ENCODE results near the gene ADAMTS9.

ADAMTS9 gene

DNA sequence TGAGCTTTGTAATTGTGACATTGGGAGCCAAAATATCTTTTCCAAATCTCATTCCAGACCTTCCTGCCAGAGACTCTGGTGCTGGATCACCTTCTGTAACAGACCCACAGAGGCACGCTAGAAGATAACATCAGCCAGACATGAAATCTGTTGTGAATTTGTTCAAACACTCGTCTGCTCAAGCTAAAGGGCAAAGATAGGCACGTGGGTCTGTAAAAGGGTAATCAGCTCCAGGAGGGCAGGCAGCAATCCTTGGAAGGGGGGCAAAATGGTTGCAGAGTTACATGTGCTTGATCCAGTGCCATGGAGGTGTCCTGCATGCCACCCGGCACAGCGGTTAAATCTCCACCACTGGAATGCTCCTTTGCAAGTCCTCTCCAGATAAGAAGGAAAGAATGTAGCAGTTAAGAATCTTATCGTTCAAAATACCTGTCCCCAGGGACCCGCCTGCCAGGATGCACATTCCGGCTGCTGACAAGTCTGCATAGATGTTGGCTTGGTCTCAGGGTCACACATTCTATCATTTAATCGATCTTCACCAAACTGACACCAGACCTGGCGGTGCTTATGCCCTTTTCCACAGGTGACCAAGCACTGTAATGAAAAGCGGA, 74.8 kb downstream of the ADAMTS9 start:
- DNase-seq, result no peak

- DNase-seq, result no peak
These were observed 75.5 kb downstream of the ADAMTS9 start for GRCh38 chr3:64612082-64612860.

DNA sequence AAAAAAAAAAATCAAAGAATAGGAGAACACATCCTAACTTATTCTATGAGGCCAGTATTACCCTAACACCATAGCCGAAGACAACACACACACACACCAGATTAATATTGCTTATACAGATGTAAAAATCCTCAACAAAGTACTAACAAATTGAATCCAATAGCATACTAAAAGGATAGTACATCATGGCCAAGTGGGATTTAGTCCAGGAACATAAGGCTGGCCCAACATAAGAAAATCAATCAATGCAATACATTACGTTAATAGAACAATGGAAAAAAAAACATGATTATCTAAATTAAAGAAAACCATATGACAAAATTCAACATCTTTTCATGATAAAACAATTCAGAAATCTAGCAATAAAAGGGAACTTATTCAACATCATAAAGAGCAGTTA, 79.1 kb downstream of the ADAMTS9 start:
- DNase-seq, result no peak

- DNase-seq, result no peak
These were observed 80.7 kb downstream of the ADAMTS9 start for GRCh38 chr3:64607032-64607551.

GRCh38 chr3:64604313-64604712, 83.5 kb downstream of the ADAMTS9 start:
- DNase-seq, result no peak

DNA sequence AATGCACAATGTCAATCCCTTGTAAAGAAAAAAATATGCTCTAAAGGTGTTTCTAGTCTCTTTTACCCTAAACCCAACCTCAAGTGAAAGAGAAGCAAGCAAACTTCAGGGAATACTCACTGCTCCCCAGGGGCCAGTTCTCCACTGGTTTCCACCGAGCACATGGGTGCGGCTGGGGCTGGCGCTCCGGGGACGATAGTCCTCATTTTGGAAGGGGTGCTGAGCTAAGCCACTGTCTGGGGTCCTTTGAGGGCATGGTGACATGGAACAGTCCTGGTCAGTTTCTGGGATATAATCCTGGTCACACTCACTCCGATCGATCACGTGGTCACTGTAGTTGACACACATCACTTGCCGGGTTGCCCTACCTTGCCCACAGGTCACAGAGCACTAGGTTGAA, 86.0 kb downstream of the ADAMTS9 start:
- no peak for DNase-seq

DNA sequence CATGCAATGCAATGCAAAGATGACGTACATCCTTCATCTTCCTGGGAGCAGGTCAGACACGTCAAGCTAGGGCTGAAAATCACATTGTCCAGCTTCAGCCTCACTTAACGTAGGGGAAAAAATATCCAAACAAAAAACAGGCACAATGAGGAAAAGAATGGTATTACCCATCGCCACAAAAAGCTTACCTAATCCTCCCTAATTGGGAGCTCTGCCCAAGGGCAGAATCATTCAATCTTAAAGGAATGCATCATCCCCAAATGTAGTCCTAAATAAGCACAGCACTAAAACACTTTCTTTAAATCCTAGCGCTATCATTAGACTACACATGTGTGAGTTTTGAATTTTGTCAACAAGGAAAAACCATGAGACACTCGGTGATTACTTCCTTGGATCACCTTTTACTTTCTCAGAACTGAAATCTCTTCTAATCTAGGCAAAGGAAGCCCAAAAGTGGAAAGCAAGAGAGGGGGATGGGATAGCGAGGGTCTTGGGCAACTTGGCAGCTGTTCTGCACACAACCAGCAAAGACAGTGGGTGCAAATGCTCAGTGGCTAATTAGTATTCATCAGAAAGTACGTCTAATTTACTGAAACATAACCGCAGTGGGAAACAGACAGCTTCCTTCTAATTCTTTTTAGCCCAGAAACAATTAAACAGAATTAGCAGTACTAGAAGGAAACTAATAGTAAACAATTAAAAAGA, 87.4 kb downstream of the ADAMTS9 start:
- no peak for DNase-seq

GRCh38 chr3:64599651-64600050, 88.1 kb downstream of the ADAMTS9 start:
- peak in 2 of 3 experiments; percentile 6 to 36 for DNase-seq

- DNase-seq, result no peak
These were observed 92.5 kb downstream of the ADAMTS9 start for GRCh38 chr3:64595253-64595694.

DNA sequence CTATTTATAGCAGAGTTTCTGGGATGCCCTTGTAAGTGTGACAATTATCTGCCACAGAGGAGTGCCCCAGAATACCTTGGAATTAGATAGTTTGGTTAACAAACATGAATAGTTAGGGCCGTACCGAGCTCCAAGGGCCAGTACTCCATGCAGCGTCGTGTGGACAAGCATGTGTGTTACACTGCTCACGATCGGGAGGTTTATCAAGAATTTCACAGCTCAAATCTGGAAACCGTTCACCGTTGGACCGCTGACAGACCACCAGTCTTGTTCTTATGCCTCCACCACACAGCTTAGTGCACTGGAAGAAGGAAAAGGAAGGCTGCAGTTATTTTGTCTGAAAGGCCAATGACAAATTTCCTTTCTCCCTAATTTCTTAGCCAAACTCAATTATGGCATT, 93.7 kb downstream of the ADAMTS9 start:
- DNase-seq, result no peak

DNA sequence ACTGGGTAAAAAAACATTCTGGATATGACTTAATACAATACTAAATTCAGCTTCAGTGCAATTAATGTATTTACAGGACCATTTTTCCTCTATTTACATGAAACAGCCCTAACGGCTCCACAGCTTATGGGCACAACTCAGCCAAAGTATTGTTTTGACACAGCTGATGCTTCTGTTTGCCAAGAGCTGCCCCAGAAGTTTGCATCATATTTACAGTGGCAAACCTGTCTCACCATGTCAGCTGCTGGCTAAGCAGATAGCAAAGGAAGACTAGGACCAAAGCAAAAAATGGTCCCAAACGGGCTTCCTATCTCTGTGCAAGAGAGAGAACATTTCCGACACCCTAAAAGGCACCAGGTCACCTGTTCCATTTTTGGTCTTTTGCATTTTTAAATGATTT, 94.5 kb downstream of the ADAMTS9 start:
- peak in 1 of 3 experiments; percentile 17 for DNase-seq

DNA sequence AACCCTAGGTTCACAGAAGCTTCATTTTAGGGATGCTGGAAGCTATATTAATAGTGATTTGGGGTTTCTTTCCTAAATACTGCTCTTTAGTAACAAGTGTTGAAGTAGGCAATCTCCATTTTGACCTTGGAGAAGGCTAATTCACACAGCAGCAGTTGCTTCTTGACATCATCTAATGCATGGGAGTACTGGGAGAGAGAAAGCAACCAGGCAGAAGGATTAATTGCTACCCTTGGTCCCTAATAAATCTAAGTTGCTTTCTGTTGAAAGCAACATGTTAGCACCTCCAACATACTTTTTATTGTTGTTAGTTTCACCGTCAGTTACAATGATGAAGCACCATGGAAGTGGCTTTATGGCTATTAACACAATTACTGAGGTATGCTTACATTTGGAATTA, 96.2 kb downstream of the ADAMTS9 start:
- peak in 2 of 3 experiments; percentile 6 to 62 for DNase-seq

DNA sequence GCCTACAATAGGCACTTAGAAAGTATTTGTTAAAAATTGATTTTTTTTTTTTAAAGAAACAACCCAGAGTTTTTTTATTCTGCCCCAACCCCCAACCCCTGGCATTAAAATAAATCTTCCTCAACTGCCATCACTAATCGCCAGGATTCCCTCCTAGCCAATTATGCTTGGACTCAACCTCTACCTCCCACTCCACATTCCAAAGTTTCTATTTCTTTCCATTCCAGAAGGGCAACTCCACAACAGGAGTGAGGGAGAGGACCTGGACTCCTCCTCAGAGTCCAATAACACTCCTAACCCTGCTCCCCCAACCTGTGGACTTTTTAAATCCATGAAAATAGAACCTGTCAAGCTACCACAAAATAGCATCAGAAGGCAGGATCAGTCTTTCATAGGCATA, 99.4 kb downstream of the ADAMTS9 start:
- DNase-seq, result no peak

DNA sequence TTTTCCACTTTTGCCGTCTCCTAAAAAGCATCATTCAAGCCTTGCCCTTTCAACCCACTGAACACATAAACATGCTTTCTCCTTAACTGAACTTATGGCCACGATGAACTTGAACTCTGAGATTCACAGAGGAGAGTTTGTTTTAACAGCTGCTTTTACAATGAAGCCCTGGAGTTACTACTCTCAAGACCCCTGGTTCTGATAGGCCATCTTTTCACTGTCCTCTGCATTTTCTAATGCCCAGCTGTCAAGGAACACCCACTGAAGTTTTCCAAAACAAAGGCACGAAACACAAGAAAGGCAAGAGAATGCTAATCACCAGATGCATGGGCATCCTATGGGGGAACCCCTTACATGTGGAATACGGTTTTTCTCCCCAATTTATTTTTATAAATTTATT, 100.8 kb downstream of the ADAMTS9 start:
- DNase-seq, result no peak

- DNase-seq, result no peak
These were observed 103.6 kb downstream of the ADAMTS9 start for GRCh38 chr3:64584179-64584578.

DNA sequence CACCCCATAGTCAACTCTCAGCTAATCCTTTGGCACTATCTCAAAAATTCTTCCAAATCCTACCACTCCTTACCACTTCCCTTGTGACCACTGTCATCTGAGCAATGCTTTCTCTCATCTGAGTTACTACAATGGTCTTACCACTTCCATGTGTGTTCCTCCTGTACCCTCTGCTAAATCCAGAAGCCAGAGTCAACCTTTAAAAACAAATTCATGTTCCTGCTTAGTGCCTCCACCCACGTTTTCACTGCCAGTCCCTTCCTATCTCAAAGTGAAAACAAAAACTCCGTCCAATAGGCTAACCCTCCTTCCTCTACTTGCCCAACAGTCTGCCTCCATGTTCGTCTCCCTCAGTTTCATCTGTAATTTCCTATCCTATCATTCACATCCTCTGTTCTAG, 109.0 kb downstream of the ADAMTS9 start:
- DNase-seq, result no peak

DNA sequence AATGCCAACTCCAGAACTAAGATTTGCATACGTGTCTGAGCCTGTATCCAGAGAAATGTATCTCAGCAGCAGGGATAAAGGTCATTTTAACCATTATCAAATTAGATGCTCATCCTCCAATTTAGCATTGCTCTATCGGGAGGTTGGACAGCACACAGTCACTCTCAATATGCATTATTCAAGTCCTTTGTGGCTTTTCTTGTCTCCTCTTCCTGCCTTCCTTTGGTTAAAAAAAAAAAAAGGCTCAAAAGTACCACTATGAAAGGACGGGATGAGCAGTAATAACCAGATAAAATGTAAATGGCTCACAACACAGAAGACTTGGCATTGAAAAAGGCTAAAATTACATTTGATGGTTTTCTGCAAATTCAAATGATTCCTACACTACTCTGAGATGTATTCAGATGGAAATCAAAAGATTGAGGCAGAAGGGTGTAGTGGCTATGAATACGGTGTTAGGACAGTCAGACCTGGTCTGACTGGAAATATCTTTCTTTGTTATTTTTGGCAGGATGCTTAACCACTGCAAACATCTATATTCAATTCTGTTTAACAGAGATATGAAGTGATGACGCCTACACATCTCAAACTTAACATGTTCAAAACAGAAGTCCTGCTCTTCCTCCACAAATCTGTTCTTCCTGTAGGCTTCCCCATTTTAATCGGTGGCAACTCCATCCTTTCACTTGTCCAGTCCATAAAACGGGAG, 109.6 kb downstream of the ADAMTS9 start:
- DNase-seq, result no peak

- no peak for DNase-seq
These were observed 111.5 kb downstream of the ADAMTS9 start for GRCh38 chr3:64576211-64576775.

DNA sequence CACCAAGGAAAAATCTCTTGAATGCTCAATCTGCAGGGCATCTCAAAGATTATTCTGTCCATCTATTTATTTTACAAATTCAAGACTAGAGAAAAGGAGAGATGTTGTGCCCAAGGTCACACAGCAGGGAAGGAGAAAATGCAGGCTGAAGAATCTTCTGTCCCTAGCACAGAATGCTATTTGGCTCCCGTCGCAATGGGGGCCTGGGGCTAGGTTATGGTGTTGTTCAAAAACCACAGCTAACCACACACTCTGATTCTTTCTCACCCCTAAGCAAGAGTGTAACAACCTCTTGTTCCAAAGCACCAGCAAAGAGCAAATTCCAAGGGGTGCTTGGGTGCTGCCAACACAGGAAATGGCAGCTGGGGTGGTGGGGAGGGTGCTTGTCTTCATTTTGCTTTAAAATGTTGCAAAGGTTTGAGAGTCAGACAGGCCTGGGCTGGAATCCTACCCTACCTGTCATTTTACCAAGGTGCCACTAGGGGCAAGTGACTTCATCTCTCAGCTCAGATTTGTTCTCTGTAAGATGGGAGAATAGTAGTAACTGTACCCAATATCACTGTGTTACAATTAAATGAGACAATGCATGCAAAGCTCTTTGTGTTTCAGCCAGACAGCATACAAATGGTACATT, 112.5 kb downstream of the ADAMTS9 start:
- peak in 1 of 3 experiments; percentile 13 for DNase-seq

DNA sequence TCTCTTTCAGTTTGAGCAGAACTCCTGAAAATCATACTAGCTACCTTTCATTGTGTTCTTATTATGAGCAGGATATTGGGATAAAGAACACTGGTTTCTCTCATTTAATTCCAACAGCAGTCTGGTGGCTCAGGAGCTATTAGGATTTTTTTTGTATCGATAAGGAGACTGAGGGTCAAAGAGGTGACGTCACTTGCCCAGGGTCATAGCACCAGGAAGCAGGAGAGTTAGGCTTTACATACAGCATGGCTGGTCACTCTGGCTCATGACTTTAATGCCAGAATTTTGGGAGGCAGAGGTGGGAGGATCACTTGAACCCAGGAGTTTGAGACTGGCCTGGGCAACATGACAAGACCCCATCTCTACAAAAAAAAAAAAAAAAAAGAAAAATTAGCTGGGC, 113.6 kb downstream of the ADAMTS9 start:
- no peak for DNase-seq

DNA sequence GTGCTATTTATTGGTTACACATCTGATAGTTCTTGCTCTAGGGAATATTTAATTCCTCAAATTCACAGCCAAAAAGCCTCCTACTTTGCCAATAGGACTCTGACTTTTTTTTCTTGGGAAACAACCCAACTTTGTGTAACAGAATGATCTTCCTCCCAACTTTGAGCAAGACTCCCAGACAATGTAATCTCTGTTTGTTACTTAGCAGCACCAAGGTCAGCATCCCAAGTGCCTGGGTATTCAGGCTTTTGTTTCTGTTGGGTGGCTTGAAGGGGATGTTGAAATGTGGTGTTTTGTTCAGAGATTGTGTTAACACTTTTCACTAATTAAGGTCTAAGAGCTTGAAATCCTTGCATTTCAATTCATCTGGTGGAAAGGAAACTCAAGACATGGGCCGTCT, 115.8 kb downstream of the ADAMTS9 start:
- DNase-seq, result no peak

DNA sequence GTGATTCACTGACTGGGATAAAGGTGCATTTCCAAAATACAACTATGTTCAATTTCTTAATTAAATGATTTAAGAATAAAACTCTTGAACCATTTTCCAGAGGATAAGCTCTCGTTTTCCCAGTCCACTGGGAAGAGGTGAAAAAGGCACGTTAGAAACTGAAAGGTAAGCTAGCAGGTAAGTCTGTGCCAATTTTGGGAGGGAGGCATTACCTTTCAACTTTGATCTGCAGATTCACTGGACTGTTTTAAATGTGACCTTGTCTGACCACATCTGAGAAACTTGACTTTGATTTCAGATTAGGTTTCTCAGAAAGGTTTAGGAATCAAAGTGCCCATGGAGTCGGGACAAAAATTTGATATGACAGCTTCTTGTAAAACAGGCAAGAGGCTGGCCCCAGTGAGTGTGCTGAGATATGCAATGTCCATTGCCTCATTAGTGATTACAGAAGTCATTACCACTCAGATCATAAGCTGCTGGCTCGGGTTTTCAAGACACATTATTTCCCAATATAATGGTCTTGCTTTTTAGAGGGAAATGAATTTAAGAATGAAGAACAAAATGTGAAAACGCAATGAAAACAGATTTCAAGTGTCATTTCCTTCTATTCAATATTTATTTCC, 118.8 kb downstream of the ADAMTS9 start:
- DNase-seq, result no peak

Measured in NCI-H1417 (cell line).